Measurements from ENCODE around the gene GPR152. TPM values are rescaled to one million over a fixed set of nuclear protein-coding genes. Genes with fewer than 3 reads are reported as not detected.

GPR152 gene
- polyA plus RNA-seq (2014; cell fraction: cytosol; rRNA removed): not detected in 2 replicates
- not detected in 2 replicates for polyA plus RNA-seq (2014; cell fraction: nucleus; rRNA removed)

GRCh38 chr11:67452141-67452952, at the start of gene GPR152:
Gene GPR152, minus strand, starts transcription at chr11:67452729. Its CDS starts 5 bp downstream, at chr11:67452724.
- no peak for DNase-seq (ENCODE audit: low spot score)

GRCh38 chr11:67501854-67502253, 49.3 kb upstream of the GPR152 start:
- no peak for DNase-seq (ENCODE audit: low spot score)

GRCh38 chr11:67500831-67501715, 48.5 kb upstream of the GPR152 start:
- DNase-seq (ENCODE audit: low spot score): no peak

- DNase-seq (ENCODE audit: low spot score): no peak
These were observed 47.9 kb upstream of the GPR152 start for GRCh38 chr11:67500484-67500821.

GRCh38 chr11:67499808-67500483, 47.4 kb upstream of the GPR152 start:
- DNase-seq (ENCODE audit: low spot score): no peak

GRCh38 chr11:67498544-67498972, 46.0 kb upstream of the GPR152 start:
- no peak for DNase-seq (ENCODE audit: low spot score)

GRCh38 chr11:67497656-67498291, 45.2 kb upstream of the GPR152 start:
- no peak for DNase-seq (ENCODE audit: low spot score)

GRCh38 chr11:67496113-67496512, 43.6 kb upstream of the GPR152 start:
- DNase-seq (ENCODE audit: low spot score): no peak

- DNase-seq (ENCODE audit: low spot score): no peak
These were observed 42.9 kb upstream of the GPR152 start for GRCh38 chr11:67495234-67496005.

GRCh38 chr11:67494371-67495233, 42.1 kb upstream of the GPR152 start:
- DNase-seq (ENCODE audit: low spot score): no peak

- DNase-seq (ENCODE audit: low spot score): no peak
These were observed 41.2 kb upstream of the GPR152 start for GRCh38 chr11:67493548-67494370.

- no peak for DNase-seq (ENCODE audit: low spot score)
These were observed 40.4 kb upstream of the GPR152 start for GRCh38 chr11:67492801-67493547.

- no peak for DNase-seq (ENCODE audit: low spot score)
These were observed 39.7 kb upstream of the GPR152 start for GRCh38 chr11:67492069-67492727.

- DNase-seq (ENCODE audit: low spot score): no peak
These were observed 38.9 kb upstream of the GPR152 start for GRCh38 chr11:67491276-67492068.

- no peak for DNase-seq (ENCODE audit: low spot score)
These were observed 38.2 kb upstream of the GPR152 start for GRCh38 chr11:67490727-67491065.

GRCh38 chr11:67489885-67490726, 37.6 kb upstream of the GPR152 start:
- DNase-seq (ENCODE audit: low spot score): no peak
